GM19328 (cell line): ENCODE results near the gene OR52L1.
"Not testable (repeated sequence)": the region's sequence is repeated elsewhere in the genome, so short reads cannot be mapped to it uniquely, and the experiment has no call there.

ENCODE experiments used
- ATAC-seq: cut with Tn5 transposase; IDR thresholded peaks from one replicate; pipeline ENCODE4 v1.9.1; 2021; ENCODE audit warnings: mild to moderate bottlenecking, moderate library complexity; ENCODE audit not compliant: unreplicated experiment

OR52L1 gene

DNA sequence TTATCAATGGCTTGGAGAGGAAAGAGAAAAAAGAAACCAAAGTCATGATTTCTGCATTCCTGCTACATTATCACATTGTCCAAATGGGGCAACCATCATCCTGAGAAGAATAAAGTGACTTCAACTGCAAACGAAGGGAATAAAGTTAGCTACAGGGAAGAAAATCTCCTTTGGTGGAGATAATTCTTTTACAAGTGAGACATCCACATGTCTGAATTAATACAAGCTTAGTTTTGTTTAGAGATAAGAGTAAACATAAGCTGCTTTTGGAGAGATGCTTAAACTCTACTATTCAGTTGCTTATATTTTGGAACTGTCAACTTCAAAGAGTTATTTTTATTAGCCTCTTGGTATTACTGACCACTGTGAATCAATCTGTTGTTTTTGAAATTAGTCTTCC is at the start of gene OR52L1:
Gene OR52L1, minus strand, starts transcription at position 101 of the 400 bp plus-strand sequence. Its CDS starts 55 bp downstream, at position 46.
- no peak for ATAC-seq

DNA sequence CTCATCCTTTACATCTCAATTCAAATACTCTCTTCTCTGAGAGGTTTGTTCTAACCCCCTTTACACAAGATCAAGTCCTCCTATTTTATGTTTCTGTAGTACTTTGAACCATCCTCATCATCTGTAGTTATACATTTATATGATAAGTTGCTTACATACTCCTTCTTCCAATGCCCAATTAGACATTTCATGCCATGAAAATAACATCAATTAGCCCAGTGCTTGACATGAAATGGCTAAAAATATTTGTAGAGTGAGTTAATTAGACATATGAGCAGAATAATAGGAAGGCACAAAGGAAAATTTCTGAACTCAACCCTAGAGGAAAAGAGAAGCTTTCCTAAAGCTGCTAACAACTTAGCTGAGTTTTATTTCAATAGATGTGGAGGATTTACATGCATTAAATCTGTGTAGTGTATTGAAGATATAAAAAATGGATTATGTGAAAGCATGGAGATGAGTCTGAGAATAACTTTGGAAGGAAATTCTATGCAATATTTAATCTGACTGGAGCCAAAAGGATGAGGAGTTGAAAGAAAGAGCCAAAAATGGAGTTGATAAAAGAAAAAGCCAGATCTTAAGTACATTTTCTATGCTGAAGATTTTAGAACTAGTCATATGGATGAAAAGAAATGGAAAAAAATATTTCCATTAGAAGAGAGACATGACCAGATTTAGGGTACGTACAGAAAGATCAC is 44.1 kb upstream of the OR52L1 start, which contains the start of gene OR56A1:
Gene OR56A1, minus strand, starts transcription at position 51 of the 698 bp plus-strand sequence. CDS start 3,066 bp downstream, outside the sequence.
- no peak for ATAC-seq

DNA sequence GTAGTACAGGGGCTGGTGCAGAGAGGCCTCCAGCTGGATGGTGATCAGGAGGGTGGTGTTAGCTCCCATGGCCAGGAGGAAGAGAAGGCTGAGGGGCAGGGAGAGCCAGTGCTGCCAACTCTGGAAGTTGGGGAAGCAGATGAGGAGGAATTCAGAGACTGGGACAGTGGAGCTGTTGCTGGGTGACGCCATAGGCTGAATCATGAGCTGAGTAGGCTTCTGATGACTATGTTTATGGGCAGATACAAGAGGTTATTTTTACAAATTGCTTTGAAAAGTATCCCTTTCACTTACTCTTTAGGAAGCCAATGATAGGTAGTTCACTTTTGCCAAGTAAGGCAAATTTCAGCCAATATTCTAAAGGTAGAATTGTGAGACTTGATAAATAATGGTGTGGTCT is 40.7 kb upstream of the OR52L1 start:
- no peak for ATAC-seq

DNA sequence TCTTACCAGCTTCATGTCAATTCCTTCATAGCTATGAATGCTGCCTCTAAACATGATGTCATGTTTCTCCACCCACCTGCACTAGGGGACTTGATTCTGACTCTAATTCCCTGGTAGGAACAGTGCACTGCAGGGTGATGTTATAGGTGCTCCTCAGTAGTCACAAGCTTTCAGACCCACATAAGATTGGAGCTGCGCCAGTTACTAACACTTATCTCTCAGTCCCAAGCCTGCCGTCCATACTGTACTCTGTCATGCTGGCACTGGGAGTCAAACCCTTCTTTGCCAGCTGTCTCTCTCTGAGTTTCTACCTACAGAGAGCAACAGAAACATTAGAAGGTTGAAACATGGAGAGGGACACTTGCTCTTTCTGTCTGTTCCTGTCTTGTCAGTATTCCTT is 38.3 kb upstream of the OR52L1 start:
- ATAC-seq, result no peak

DNA sequence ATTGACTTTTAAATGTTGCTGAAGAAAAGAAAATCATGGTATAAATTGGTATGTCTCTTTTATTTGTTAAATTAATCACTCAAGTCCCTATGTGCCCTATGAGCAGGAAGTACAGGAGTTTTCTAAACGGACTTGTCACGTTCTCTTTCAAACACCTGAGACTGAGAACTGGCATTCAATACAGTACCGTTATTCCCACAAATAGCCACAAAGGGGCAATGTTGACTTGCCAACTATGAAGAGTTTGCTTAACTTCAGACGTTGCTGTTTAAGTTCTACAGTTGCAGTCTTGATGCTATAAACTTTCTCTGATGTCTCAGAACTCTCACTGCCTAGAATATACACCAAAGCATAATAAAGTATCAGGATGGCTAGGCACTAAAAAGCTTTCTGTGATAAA is 36.2 kb upstream of the OR52L1 start:
- no peak for ATAC-seq

DNA sequence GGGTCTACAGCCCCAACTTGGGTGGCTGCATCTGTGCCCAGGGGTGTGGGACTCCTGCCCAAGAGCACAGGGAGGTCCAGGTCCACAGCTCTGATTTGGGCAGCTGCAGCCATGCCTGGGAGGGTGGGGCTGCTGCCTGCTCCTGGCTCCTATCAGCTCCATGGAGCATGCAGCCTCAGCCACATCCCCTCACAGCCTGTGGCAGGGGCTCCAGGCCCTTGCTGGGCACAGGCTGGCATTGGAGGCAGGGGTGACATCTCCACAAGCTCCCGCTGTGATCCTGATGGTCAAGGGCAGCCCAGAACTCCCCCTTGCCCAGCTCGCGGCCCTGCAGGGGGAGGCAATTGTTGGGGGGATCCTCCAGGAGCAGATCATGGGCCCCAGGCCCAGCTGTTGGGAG is 26.3 kb upstream of the OR52L1 start:
- no peak for ATAC-seq

GRCh38 chr11:6012035-6012668 is 25.4 kb upstream of the OR52L1 start:
- no peak for ATAC-seq

- ATAC-seq, result no peak
Observed at GRCh38 chr11:6006846-6007245, 20.1 kb upstream of the OR52L1 start, which contains the start of gene OR56A4. TSS of gene OR56A4 (minus strand) at chr11:6006946. CDS start at chr11:6002992, 3,954 bp downstream.

DNA sequence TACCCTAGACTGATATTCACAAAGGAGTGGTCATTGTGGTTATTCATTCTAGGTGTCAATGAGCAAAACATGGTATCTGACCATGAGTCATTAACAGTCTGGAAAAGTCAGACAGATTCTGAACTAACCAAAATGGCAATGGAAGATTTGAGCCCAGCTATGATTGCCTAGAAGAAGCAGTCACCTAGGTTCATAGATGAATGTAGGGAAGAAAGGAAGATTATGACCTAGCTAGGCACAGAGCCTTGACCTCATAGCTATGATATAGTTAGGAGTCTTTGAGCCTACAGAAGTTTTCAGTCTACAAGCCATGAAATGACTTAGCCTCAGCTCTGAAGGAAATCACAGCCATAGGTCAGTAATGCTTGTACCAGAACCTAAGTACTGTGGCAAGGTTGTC is 19.6 kb upstream of the OR52L1 start:
- no peak for ATAC-seq

- ATAC-seq, result no peak
Observed at GRCh38 chr11:6002202-6002699, 15.5 kb upstream of the OR52L1 start.

DNA sequence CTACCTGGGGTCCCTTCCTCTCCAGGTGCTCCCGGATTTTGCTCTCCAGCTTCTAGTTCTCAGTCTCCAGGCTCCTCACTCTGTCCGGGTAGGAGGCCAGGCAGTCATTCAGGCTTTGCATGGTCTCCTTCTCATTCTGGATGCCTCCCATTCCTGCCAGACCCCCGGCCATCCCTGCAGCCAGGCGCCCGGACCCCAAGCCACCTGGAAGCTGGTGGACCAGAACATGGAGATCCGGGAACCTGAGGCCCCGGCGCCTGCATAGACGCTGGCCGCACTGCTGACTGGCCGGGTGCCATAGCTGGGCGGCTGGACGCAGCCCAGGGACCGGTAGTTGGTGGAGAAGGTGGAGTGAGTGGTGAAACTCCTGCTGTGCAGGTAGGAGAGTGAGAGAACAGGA is 8.0 kb upstream of the OR52L1 start:
- no peak for ATAC-seq

DNA sequence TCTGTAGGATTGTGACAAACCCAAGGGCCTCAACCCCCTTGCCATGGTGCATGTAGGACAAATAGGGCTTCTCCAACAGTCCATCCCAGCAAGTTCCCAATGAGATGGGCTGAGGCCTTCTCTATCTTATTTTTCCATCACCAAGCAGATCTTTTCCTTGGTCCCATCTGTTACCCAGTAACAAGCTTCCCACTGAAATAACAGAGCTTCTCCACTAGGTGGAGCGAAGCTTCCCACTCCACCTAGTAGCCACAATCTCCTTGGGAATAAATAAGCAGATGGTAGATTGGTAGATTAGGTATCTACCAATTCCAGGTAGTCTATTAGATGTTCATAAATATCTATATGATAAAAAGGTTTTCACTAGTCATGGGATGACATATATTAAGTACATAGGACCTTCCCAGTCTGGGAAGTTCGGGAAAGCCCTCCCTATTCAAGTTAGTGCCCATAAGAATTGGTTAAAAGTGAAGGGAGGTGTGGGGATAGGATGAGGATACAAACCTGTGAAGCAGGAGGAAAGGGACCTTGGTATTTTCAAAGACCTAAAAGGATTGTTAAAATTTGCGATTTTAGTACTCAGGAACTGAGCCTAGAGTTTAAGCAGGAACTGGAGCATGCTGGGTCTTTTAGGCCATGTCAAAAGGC is 5.9 kb upstream of the OR52L1 start:
- ATAC-seq, result no peak

DNA sequence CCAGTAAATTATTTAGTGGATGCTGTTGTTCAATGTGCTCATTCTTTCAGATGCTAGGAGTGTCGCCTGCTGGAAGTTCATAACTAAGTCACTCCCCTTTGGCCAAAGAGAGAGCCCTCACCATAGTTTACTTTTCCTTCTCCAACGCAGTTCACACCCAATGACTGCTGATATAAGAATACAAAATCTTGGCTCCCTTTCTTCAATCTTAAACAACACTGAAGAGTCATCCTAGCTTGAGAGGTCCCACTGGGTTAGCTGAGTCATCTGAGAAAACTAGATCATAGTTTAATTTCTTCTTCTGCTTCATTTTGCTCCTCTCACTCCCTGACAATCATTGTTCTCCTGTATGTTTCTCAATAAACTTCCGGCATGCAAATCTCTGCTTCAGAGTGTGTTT is 5.4 kb upstream of the OR52L1 start:
- ATAC-seq, result no peak

- no peak for ATAC-seq
Observed at GRCh38 chr11:5989203-5989602, 2.4 kb upstream of the OR52L1 start.

GRCh38 chr11:5983443-5983842 is 3.3 kb downstream of the OR52L1 start:
- no peak for ATAC-seq

- ATAC-seq, result no peak
Observed at GRCh38 chr11:5973530-5973929, 13.3 kb downstream of the OR52L1 start.

- no peak for ATAC-seq
Observed at GRCh38 chr11:5968394-5968793, 18.4 kb downstream of the OR52L1 start, which contains the start of gene OR56A5. TSS of gene OR56A5 (minus strand) at chr11:5968494. CDS start at chr11:5968494, 0 bp downstream.

DNA sequence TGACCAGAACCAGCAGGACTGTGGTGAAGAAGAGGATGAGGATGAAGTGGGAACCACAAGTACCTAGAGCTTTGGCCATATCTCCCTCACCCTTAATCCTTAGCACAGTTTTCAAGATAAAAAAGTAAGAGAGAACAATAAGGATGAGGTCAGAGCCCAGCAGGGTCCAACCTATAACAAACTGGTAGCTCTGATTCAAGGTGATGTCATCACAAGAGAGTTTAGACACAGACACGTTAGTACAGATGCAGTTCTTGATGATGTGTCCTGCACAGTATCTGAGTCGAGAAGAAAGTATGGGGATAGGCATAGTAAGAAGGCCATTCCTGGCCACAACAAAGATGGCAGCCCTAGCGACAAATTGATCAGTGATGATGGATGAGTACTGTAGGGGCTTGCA is 19.1 kb downstream of the OR52L1 start:
- ATAC-seq, result no peak

- no peak for ATAC-seq
Observed at GRCh38 chr11:5966958-5967357, 19.8 kb downstream of the OR52L1 start.

DNA sequence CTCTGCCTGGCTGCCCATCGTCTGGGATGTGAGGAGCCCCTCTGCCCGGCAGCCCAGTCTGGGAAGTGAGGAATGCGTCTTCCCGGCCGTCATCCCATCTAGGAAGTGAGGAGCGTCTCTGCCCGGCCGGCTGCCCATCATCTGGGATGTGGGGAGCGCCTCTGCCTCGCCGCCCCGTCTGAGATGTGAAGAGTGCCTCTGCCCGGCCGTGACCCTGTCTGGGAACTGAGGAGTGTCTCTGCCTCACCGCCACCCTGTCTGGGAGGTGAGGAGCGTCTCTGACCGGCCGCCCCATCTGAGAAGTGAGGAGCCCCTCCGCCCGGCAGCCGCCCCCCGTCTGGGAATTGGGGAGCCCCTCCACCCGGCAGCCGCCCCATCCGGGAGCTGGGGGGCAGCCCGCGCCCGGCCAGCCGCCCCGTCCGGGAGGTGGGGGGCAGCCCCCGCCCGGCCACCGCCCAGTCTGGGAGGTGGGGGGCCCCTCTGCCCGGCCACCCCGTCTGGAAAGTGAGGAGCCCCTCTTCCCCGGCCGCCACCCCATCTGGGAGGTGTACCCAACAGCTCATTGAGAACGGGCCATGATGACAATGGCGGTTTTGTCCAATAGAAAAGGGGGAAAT is 26.0 kb downstream of the OR52L1 start:
- ATAC-seq, result not testable (repeated sequence)

GRCh38 chr11:5955586-5955985 is 31.2 kb downstream of the OR52L1 start:
- ATAC-seq, result no peak
